B cell (primary cell): ENCODE data around the gene CDK2. TPM values are rescaled to one million over a fixed set of nuclear protein-coding genes. Genes with fewer than 3 reads are reported as not detected.

ENCODE experiments used
- ATAC-seq: fragments of 200-7000 bp; cut with Tn5 transposase; one replicate; pipeline ENCODE4 v1.10.0; 2021; ENCODE audit warnings: low read depth, mild to moderate bottlenecking, moderate number of reproducible peaks, moderate library complexity
- CTCF ChIA-PET: fragments of 350-600 bp; sonication (Branson Sonifier 250); formaldehyde crosslinking; loops from one replicate; lab custom pipeline; 2021; ENCODE audit warnings: antibody characterized with exemption, inconsistent platforms; lab: Charles Lee
- POLR2A ChIA-PET: fragments of 350-600 bp; sonication (Branson Sonifier 250); formaldehyde crosslinking; loops from one replicate; lab custom pipeline; 2021; ENCODE audit warnings: antibody characterized with exemption; lab: Charles Lee
- DNase-seq: peaks from one replicate; pipeline ENCODE4 v3.0.0; 2013
- H2AFZ ChIP-seq: 2 replicates; pipeline ENCODE4 v1.6.1; 2012; ENCODE audit warnings: mild to moderate bottlenecking, low read depth, low read length; ENCODE audit not compliant: insufficient read depth, poor library complexity, severe bottlenecking
- H3K27ac ChIP-seq, 2 donors: 1 replicate in 1 of 2; 2 replicates in 1 of 2; pipeline ENCODE4 v1.5.1; 2012 to 2013; ENCODE audit warnings: low read length in 2 of 2, mild to moderate bottlenecking in 2 of 2, moderate library complexity in 1 of 2
- H3K27me3 ChIP-seq, 4 experiments: fragments of 200-600 bp in 1 of 4; sonication (generic) in 1 of 4; replicated peaks in 1 of 4; 1 replicate in 2 of 4; 2 replicates in 2 of 4; pipeline versions ENCODE4 v1.6.1 to v1.7.0; 2013 to 2016; ENCODE audit warnings: low read length in 3 of 4, mild to moderate bottlenecking in 2 of 4, mixed read lengths in 1 of 4, moderate library complexity in 1 of 4; ENCODE audit not compliant: insufficient read depth in 4 of 4, control insufficient read depth in 3 of 4; ENCODE audit errors: control extremely low read depth in 1 of 4
- H3K36me3 ChIP-seq, 2 experiments: replicated peaks in 1 of 2; 1 replicate in 1 of 2; 2 replicates in 1 of 2; pipeline versions ENCODE4 v1.6.1 to v1.7.1; 2013; ENCODE audit warnings: low read length in 1 of 2; ENCODE audit not compliant: insufficient read depth in 2 of 2, control insufficient read depth in 1 of 2; ENCODE audit errors: control extremely low read depth in 1 of 2, extremely low read depth in 1 of 2
- H3K4me1 ChIP-seq, 2 donors: fragments of 200-600 bp in 1 of 2; sonication (generic) in 1 of 2; 1 replicate in 1 of 2; 2 replicates in 1 of 2; pipeline versions ENCODE4 v1.5.1 to v1.6.1; 2013 to 2017; ENCODE audit warnings: low read length in 2 of 2; ENCODE audit not compliant: control insufficient read depth in 2 of 2, insufficient read depth in 2 of 2
- H3K4me2 ChIP-seq: replicated peaks from 2 replicates; pipeline ENCODE3; 2012; ENCODE audit warnings: mild to moderate bottlenecking, low read depth, low read length; ENCODE audit not compliant: poor library complexity, severe bottlenecking
- H3K4me3 ChIP-seq, 5 experiments: fragments of 200-600 bp in 1 of 5; sonication (generic) in 1 of 5; 1 replicate in 3 of 5; 2 replicates in 2 of 5; pipeline versions ENCODE4 v1.5.1 to v1.7.0; 2011 to 2016; ENCODE audit warnings: low read length in 4 of 5, mild to moderate bottlenecking in 4 of 5, low read depth in 2 of 5, control low read depth in 1 of 5, moderate library complexity in 1 of 5; ENCODE audit not compliant: insufficient read depth in 1 of 5; ENCODE audit errors: control extremely low read depth in 1 of 5, extremely low read depth in 1 of 5
- H3K79me2 ChIP-seq: fragments of 200-600 bp; sonication (generic); one replicate; pipeline ENCODE4 v1.6.0; 2016; ENCODE audit warnings: low read length; ENCODE audit not compliant: control insufficient read depth, insufficient read depth
- H3K9ac ChIP-seq: fragments of 200-600 bp; sonication (generic); 2 replicates; pipeline ENCODE4 v1.6.1; 2017; ENCODE audit warnings: mild to moderate bottlenecking, low read length, moderate library complexity
- H3K9me3 ChIP-seq, 3 donors: one replicate each; pipeline versions ENCODE4 v1.6.1 to v1.7.1; 2013; ENCODE audit warnings: low read length in 2 of 3; ENCODE audit not compliant: control insufficient read depth in 2 of 3, insufficient read depth in 1 of 3; ENCODE audit errors: control extremely low read depth in 1 of 3
- H4K20me1 ChIP-seq: 2 replicates; pipeline ENCODE4 v1.6.0; 2012; ENCODE audit warnings: mild to moderate bottlenecking, low read length; ENCODE audit not compliant: insufficient read depth, control insufficient read depth, poor library complexity, severe bottlenecking
- H3K27ac Mint-ChIP-seq: one replicate; pipeline ENCODE4 v1.8.0; 2021; ENCODE audit warnings: mixed read lengths
- H3K27me3 Mint-ChIP-seq: one replicate; pipeline ENCODE4 v1.8.0; 2021; ENCODE audit warnings: mixed read lengths
- H3K4me1 Mint-ChIP-seq: one replicate; pipeline ENCODE4 v1.8.0; 2021; ENCODE audit warnings: mixed read lengths
- H3K4me3 Mint-ChIP-seq: one replicate; pipeline ENCODE4 v1.8.0; 2021; ENCODE audit warnings: mixed read lengths
- H3K9me3 Mint-ChIP-seq: one replicate; pipeline ENCODE4 v1.8.0; 2022; ENCODE audit warnings: mixed read lengths; ENCODE audit not compliant: insufficient read depth
- CTCF ChIP-seq: fragments of 200-600 bp; IDR thresholded peaks from one replicate; pipeline ENCODE4 v1.8.0; 2022; ENCODE audit warnings: antibody characterized with exemption, mild to moderate bottlenecking
- EZH2 ChIP-seq: IDR thresholded peaks from 2 replicates; pipeline ENCODE4 v1.6.1; 2012; ENCODE audit warnings: borderline replicate concordance, low read depth, mild to moderate bottlenecking, moderate library complexity, low read length; ENCODE audit not compliant: insufficient read depth, poor library complexity, severe bottlenecking
- WGBS: methylation state at CpG from one replicate; pipeline ENCODE4 v1.1.5; 2013; ENCODE audit warnings: missing lambda C conversion rate; ENCODE audit not compliant: insufficient coverage; 5-methylcytosine and 5-hydroxymethylcytosine counted together
- intact Hi-C: fragments of 100-400 bp; cut with micrococcal nuclease; formaldehyde crosslinking; loops from one replicate; pipeline ENCODE4 v1.10.0; 2022
- polyA plus RNA-seq: library from polyadenylated mRNA; depleted of rRNA; stranded (reverse); fragments of >200 nt; gene quantifications from 2 replicates; pipeline ENCODE4 v1.2.3, GENCODE V29; 2012
- total RNA-seq, 2 donors: library from RNA; stranded (reverse); fragments of 120-200 nt in 1 of 2; gene quantifications; 1 replicate in 1 of 2; 2 replicates in 1 of 2; pipeline versions ENCODE4 v1.2.3 to v1.2.4, GENCODE V29; 2013 to 2022

Gene CDK2
- total and polyA plus RNA-seq, 2 donors (not counting 1 experiment from before 2014, with no cell fraction given): 10.8 to 32.8 TPM

GRCh38 chr12:55974308-55974730, 7.7 kb downstream of the CDK2 start:
- H3K4me2 ChIP-seq: peak overlapping the region; percentile 89
- H2AFZ ChIP-seq: peak overlapping the region; percentile 90
- WGBS: 1% methylated on average over 15 of the region's 15 CpGs
- TF ChIP-seq CTCF (no peak), EZH2 (no peak)
- peak overlapping the region; percentile 65 to 87 for H3K27ac ChIP-seq
- Mint-ChIP-seq H3K27me3 (no peaks in the 10 kb centered on the region), H3K27ac (no peak overlapping the region), H3K9me3 (no peaks in the 10 kb centered on the region), H3K4me3 (no peak overlapping the region), H3K4me1 (peaks cover 15% of the 10 kb centered on the region)
- intact Hi-C loops: loop anchor here (1.0 to 5.0 kb wide), 4 partner anchors 8 to 663 kb away; partner anchors contain the start of genes CDK2, PA2G4 and PMEL
- H3K4me1 ChIP-seq: peaks cover 17% of the 10 kb centered on the region in 2 donors
- peaks cover 57% of the 10 kb centered on the region for H3K79me2 ChIP-seq
- H3K36me3 ChIP-seq: peaks cover 0 to 2% of the 10 kb centered on the region in 2 experiments
- ChIA-PET POLR2A (interaction anchor here (0.5 to 1.8 kb wide), 22 partner anchors 8 to 1476 kb away, joined by 3 to 11 read pairs (median 4); partner anchors contain the start of genes BAZ2A, BLOC1S1, ORMDL2 and PA2G4), CTCF (interaction anchor here (0.5 to 3.3 kb wide), 15 partner anchors 8 to 490 kb away, joined by 3 to 33 read pairs (median 4); partner anchors contain the start of genes DNAJC14, SUOX and ZC3H10)
- H3K4me3 ChIP-seq: peak overlapping the region; percentile 54 to 99 (median 81)
- H3K9ac ChIP-seq: peak overlapping the region; percentile 95
- peaks cover 28% of the 10 kb centered on the region for H4K20me1 ChIP-seq
- ATAC-seq: peak; percentile 1
- DNase-seq: no peak
- H3K27me3 ChIP-seq: no peaks in the 10 kb centered on the region
- H3K9me3 ChIP-seq: no peaks in the 10 kb centered on the region

GRCh38 chr12:55978393-55978792, 11.8 kb downstream of the CDK2 start:
- no peak for ATAC-seq
- Mint-ChIP-seq H3K27ac (no peak overlapping the region), H3K4me1 (peaks cover 25% of the 10 kb centered on the region), H3K27me3 (no peaks in the 10 kb centered on the region), H3K4me3 (no peak overlapping the region), H3K9me3 (no peaks in the 10 kb centered on the region)
- Histone ChIP-seq H2AFZ (no peak overlapping the region), H3K79me2 (peaks cover 73% of the 10 kb centered on the region), H3K36me3 (peaks cover 2 to 6% of the 10 kb centered on the region in 2 experiments), H4K20me1 (peaks cover 41% of the 10 kb centered on the region), H3K27ac (no peak overlapping the region), H3K4me1 (peaks cover 27 to 29% of the 10 kb centered on the region in 2 donors), H3K4me3 (no peak overlapping the region), H3K27me3 (no peaks in the 10 kb centered on the region), H3K9me3 (no peaks in the 10 kb centered on the region), H3K4me2 (no peak overlapping the region), H3K9ac (no peak overlapping the region)
- WGBS: 94% methylated on average over 7 of the region's 7 CpGs
- ChIA-PET CTCF (interaction anchor here (1.2 to 1.7 kb wide), 4 partner anchors 18 to 69 kb away, joined by 3 to 5 read pairs (median 3); no protein-coding TSS in a partner anchor), POLR2A (no interaction called here)
- DNase-seq: no peak
- TF ChIP-seq EZH2 (no peak), CTCF (no peak)
- intact Hi-C loops: no loop called here
